GM21423 (cell line): Measurements from ENCODE around the gene MSI2.

ENCODE experiments used
- ATAC-seq: cut with Tn5 transposase; IDR thresholded peaks from one replicate; pipeline ENCODE4 v1.9.1; 2021; ENCODE audit warnings: mild to moderate bottlenecking, moderate library complexity; ENCODE audit not compliant: unreplicated experiment

Gene MSI2

GRCh38 chr17:57313097-57313835 is 56.9 kb downstream of the MSI2 start:
- no peak for ATAC-seq

GRCh38 chr17:57315061-57316015 is 59.0 kb downstream of the MSI2 start:
- ATAC-seq = no peak

DNA sequence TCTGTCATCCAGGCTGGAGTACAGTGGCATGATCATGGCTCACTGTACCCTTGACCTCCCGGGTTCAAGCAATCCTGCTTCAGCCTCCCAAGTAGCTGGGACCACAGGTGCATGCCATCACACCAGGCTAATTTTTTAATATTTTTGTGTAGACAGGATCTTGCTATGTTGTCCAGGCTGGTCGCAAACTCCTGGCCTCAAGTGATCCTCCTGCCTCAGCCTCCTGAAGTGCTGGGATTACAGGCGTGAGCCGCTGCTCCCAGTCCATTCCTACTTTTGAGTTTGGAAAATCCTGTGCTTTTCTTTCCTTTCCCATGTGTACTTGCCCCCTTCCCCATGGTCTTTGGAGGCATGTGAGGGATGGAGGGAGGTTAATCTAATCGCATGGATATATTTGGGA is 60.0 kb downstream of the MSI2 start:
- no peak for ATAC-seq

- ATAC-seq = no peak
Observed at GRCh38 chr17:57317079-57317478, 60.8 kb downstream of the MSI2 start.

- ATAC-seq = no peak
Observed at GRCh38 chr17:57318913-57319312, 62.6 kb downstream of the MSI2 start.

DNA sequence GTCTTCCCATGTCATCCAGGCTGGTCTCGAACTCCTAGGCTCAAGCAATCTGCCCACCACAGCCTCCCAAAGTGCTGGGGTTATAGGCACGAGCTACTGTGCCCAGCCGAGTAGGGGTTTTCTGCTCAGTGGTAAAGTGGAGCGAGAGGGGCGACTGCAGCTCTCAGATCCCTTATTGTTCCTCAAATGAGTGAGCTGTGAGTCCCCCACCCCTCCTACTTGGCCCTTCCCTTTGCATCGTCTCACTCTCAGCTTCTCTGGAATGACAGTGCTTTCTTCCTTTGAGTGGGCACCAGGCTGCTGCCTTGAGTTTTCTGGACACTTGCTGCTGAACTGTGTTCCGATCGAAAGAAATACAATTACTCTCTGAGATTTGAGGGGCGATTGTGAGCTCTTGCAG is 63.5 kb downstream of the MSI2 start:
- no peak for ATAC-seq

GRCh38 chr17:57323391-57323790 is 67.1 kb downstream of the MSI2 start:
- no peak for ATAC-seq

DNA sequence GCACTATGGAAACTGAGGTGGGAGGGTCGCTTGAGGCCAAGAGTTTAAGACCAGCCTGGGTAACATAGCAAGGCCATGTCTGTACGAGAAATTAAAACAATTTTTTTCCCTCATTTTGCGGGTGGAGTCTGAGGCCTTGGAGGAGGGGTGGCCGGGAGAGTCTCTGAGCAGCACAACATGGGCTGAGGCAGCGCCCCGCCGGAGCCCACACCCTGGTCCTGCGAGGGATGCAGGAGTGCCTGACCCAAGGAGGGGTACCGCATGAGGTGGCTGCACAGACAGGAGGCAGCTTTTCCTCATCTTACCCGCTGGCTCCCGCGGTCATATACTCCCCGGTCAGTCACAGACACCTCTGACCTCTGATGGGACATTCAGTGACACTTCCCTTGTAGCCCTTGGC is 67.7 kb downstream of the MSI2 start:
- no peak for ATAC-seq

GRCh38 chr17:57324631-57325030 is 68.3 kb downstream of the MSI2 start:
- no peak for ATAC-seq

GRCh38 chr17:57326336-57326735 is 70.0 kb downstream of the MSI2 start:
- ATAC-seq = no peak

- no peak for ATAC-seq
Observed at GRCh38 chr17:57326764-57327163, 70.4 kb downstream of the MSI2 start.

GRCh38 chr17:57327176-57327970 is 71.0 kb downstream of the MSI2 start:
- ATAC-seq = no peak

- ATAC-seq = no peak
Observed at GRCh38 chr17:57328109-57328882, 72.0 kb downstream of the MSI2 start.

GRCh38 chr17:57329380-57330214 is 73.3 kb downstream of the MSI2 start:
- ATAC-seq = no peak

GRCh38 chr17:57330587-57330986 is 74.3 kb downstream of the MSI2 start:
- ATAC-seq = no peak

GRCh38 chr17:57331423-57331822 is 75.1 kb downstream of the MSI2 start:
- no peak for ATAC-seq

- no peak for ATAC-seq
Observed at GRCh38 chr17:57332501-57332900, 76.2 kb downstream of the MSI2 start.

DNA sequence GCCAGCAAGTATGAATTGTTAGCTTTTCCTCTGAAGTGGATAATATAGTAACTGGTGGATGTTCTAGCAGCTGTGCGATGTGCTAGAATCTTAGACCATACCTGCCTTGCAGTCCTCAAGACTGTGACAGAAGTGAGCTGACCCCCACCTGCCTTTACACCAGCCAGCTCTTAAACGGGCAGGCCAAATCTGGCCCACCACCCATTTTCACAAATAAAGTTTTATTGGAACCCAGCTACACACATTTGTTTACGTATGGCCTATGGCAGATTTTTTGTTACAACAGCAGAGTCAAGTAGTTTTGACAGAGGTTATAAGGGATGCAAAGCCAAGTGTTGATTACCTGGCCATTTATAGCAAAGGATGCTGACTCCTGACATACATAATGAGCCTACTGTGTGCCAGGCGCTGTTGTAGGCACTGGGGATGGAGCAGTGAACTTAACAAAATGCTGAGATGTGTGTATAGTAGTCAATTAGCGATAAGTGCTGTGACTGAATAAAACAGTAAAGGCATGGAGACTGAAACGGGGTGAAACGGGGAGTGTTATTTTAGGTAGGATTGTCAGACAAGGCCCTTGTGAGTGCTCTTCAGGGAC is 79.0 kb downstream of the MSI2 start:
- ATAC-seq = no peak

DNA sequence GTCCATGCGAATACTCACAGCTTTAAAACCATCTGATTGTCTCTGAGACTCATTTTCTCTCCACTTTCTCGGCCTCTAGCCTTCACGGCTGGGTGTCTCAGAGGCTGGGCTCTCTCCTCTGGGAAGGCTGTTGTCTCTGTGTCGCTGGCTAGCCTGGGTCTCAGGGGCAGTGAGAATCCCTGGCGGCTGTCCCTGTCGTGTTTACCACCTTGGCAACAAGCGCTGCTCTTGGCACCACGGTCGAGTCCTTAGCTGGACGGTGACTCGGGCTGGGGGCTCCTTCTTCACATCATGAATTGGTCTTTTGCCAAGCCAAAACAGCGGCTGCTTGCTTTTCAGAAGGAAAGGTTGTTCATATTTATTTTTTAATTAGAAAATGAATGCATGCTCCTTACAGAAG is 81.1 kb downstream of the MSI2 start:
- ATAC-seq = no peak
